HG03045 (cell line): Measurements from ENCODE around the gene APH1A.
A peak's percentile ranks its signal among the peaks of the same experiment; 100 is the strongest.
"Not testable (repeated sequence)": the region's sequence is repeated elsewhere in the genome, so short reads cannot be mapped to it uniquely, and the experiment has no call there.

ENCODE experiments used
- ATAC-seq: cut with Tn5 transposase; IDR thresholded peaks from one replicate; pipeline ENCODE4 v1.9.1; 2021; ENCODE audit warnings: mild to moderate bottlenecking, moderate library complexity; ENCODE audit not compliant: unreplicated experiment

Gene APH1A

DNA sequence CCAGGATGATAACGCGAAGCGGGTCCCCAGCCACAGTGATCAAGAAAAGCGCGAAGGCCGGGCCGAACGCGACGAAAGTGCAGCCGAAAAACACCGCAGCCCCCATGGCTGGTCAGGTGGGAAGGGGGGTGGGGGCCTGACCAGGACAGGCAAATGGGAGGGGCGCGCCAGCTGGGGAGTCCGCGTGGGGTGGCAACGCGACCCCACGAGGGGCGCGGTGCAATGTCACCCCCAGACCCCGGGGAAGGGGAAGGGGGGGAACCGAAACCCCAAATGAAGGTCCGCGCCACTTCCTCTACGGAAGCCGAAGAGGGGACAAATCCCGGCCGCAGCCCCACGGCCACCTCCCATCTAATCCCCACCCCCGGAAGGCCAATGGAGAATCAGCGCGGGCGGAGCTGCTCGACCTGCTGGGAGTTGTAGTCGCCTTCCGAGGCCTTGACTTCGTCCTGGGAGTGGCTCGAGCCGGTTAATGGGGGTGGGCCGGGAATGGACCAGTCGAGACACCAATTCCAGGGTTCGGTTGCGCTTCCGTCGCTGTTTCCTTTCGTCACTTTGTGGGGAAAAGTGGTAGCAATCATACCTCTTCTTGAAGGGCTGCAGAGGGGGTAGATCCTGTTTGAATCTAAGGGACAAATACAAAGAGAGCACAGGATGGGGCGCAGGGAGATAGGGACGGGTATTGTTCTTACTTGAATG, at the start of gene APH1A:
Gene APH1A (minus strand): TSS at position 312 of the 699 bp plus-strand sequence. CDS start 206 bp downstream, at position 106.
- peak; percentile 90 for ATAC-seq

DNA sequence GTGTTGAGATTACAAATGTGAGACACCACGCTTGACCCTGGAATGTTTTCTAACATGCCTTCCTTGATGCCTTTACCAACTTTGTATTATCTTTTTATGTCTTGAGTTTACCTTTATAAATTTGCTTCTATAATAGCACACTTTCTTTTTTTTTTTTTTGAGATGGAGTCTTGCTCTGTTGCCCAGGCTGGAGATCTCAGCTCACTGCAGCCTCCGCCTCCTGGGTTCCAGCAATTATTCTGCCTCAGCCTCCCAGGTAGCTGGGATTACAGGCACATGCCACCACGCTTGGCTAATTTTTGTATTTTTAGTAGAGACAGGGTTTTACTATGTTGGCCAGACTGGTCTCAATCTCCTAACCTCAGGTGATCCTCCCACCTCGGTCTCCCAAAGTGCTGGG, 45.9 kb upstream of the APH1A start:
- not testable (repeated sequence) for ATAC-seq

DNA sequence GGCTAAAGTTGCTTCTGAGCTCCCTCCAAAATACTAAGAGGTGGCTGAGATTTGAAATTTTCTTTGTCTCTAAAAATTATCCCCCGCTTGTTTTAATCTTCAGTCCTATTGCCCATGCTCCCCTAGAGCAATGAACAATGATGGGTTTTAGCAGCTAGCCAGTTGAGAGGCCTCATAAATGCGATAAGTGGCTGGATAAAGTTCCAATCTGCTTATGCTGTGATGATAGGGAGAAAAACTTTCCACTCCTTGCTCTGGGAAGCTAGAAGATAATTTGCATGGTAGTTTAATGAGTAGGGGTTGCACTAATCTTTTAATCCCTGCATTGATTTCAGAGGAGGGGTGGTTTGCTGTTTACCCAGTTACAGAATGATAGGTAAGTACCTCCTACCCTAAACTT, 42.9 kb upstream of the APH1A start:
- no peak for ATAC-seq

DNA sequence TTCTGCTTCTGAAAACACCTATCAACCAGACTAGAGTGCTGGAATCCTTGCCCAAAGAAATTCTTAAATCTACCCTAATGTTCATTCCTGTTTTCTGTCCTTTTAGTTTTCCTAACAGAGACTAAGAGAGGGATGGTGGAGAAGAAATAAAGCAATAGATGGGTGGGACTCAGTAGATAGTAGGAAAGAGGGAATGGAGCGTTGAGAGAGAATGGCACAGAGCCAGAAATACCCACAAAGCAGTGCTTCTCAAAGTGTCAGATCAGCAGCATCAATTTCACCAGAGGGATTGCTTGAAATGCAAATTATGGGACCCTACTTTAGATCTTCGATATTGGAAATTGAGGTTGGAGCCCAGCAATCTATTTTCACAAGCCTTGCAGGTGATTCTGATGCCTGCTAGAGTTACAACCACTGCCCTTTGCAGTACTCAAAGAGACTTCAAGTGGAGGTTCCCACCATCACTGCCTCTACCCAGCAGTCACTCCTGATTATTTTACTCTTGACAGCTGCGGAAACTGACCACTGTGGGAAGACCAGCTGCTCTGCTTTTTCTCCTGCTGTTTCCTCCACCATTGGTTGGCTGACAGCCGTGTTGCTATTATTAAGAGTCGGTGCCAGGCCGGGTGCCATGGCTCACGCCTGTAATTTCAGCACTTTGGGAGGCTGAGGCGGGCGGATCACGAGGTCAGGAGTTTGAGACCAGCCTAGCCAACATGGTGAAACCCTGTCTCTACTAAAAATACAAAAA, 41.1 kb upstream of the APH1A start:
- no peak for ATAC-seq

DNA sequence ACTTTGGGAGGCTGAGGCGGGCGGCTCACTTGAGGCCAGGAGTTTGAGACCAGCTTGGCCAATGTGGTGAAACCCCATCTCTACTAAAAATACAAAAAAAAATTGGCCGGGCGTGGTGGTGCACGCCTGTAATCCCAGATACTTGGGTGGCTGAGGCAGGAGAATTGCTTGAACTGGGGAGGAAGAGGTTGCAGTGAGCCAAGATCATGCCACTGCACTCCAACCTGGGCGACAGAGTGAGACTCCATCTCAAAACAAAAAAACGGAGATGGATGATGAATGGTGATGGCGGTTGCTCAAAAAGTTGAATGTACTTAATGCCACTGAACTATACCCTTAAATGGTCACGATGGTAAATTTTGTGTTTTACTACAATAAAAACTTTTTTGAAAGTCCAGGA, 39.8 kb upstream of the APH1A start:
- not testable (repeated sequence) for ATAC-seq

DNA sequence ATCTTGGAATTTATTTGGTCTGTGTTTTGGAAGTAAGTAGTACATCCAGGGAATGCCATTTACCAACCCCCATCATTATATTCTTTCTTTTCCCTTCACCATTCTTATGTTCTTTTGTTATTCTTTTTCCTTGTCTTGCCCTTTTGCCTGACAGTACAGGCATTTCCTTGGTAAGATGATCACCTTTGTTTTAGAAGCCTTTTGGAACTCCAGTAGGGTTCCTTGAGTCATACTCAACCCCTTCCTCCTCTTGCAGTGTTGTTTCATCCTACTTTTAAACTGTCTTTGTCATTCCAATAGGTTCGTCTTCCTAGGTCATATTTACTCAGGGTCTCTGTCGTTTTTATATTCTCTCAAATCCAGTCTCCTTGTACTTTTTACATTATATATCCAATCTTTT, 34.1 kb upstream of the APH1A start:
- ATAC-seq, result no peak

DNA sequence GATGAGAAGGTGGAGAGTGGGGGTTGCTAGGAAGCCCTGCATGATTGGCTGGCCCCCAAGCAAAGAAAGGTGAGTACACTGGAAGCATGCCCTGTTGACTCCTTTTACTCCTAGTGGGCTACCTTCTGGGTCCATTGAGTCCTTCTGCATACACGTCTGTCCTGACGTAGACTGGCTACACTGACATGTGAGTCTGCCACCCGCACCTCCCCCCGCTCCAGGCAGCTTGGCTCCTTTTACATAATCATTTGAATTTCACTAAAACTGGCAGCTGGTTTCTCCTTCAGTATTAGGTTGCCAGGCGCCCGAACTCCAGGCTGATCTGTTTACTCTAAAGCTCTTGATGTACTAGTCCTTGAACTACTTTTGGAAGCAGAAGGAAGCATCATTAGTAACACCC, 33.5 kb upstream of the APH1A start:
- ATAC-seq, result no peak

DNA sequence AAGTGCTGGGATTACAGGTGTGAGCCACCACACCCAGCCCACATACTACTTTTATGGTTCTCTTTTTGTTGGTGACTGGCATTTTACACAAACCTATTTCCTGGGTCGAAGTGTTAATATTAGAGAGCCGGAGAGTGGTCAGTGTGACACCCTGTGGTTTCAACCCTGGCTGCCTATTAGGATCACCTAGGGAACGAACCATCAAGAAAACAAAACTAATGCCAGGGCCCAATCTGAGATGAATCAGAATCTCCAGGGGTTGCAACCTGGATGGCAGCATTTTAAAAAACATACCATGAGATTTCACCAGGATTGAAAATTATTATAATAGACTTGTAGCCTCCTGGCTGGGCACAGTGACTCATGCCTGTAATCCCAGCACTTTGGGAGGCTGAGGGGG, 30.9 kb upstream of the APH1A start:
- ATAC-seq, result no peak

DNA sequence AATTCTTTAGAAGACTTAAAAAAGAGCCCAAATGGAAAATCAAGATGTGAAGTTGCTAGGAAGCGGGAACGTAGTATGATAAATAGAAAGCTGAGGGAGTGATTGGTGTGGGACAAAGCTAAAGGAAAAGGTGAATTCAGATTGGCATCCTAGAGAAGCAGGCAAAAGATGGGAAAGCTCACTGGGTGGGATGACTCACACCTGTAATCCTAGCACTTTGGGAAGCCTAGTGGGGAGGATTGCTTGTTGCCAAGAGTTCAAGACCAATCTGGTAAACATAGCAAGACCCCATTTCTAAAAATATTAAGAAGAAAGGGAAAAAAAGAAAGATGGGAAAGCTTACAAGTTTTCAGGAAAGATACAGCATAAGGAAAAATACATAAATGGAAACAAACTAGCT, 26.7 kb upstream of the APH1A start:
- ATAC-seq, result no peak

DNA sequence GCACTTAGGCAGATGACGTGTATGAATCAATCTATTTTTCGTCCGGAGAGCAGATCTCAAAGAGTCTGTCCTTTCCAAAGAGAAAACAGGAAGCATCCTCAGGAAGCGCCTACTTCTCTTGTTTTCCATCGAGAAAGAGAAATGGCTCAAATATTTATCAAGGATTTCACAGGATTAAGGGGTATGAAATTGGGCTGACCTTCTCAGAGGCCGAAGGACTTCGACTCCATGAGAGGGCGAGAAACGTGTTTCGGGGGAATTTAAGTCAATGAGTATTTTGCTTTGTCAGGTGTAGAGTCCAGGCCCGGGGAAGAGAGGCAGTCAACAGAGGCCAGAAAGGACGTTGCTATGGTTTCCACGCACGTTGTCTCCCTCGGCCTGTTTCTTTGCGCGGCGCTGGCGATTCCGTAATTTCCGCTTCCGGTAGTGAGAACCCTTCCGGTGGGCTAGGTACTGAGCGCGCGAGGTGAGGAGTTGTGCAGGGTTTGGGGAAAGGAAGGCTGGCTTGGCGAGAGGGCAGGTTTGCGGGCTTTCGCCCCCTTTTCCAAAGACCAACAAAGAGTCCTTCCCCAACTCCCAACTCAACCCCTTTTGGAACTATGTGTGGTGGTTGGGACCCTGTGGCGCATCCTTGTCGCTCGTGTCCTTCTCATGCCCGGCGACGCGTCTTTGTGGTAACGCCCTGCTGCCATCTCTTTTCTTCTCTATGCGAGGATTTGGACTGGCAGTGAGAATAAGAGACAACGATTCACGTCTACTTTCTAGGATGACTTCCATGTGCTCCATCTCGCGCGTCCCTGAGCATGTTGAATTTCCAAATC, 24.8 kb upstream of the APH1A start, which contains the start of gene MRPS21:
Gene MRPS21 (plus strand): TSS at position 429 of the 821 bp plus-strand sequence. CDS start 506 bp downstream, outside the sequence.
- peak; percentile 88 for ATAC-seq

DNA sequence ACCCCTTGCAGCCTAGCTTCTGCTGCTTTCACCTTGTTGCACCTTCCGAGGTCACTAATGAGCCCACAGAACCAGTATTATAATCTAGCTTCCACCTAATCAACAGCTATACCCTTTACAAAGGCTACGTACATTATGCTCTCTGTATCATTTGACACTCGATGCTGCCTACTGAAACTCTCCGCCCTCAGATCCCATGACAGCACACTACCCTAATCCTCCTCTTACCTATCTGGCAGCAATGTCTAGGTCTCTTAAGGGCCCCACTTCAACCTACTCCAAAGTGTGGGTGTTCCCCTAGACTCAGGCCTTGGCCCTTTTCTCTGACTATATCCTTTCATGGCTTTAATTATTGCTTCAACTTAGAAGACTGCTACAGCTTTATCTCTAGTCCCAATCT, 20.0 kb upstream of the APH1A start:
- ATAC-seq, result no peak

DNA sequence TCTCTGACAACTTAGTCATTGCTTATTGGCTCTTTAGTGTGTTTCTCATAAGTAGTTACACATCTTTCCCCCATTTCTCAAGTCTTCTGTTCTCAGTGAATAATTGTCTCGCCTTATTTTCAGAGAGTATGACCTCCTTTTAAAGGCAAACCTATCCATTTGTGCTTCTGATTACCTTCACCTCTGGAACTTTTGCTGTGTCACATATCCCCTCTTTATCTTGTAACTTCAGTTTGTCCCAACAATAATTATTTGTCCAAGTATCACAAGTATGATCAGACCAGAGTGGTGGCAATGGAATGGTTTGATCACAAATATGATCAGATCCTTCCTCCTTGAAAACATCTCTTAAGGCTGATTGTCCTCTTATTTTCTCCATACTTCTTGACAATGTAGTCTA, 19.6 kb upstream of the APH1A start:
- ATAC-seq, result no peak

DNA sequence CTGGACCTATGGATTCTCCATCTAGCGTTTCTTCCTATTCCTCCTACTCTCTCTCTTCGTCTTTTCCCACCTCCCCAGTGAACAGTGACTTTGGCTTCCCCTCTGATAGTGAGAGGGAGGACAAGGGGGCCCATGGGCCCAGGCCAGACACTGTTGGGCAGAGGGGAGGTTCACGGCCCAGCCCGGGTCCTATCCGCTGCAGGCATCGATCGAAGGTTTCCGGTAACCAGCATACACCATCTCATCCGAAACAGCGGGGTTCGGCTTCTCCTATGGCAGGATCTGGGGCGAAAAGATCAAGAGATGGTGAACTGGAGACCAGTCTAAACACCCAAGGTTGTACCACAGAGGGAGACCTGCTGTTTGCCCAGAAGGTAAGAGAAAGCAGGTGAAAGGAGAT, 14.4 kb upstream of the APH1A start:
- no peak for ATAC-seq

DNA sequence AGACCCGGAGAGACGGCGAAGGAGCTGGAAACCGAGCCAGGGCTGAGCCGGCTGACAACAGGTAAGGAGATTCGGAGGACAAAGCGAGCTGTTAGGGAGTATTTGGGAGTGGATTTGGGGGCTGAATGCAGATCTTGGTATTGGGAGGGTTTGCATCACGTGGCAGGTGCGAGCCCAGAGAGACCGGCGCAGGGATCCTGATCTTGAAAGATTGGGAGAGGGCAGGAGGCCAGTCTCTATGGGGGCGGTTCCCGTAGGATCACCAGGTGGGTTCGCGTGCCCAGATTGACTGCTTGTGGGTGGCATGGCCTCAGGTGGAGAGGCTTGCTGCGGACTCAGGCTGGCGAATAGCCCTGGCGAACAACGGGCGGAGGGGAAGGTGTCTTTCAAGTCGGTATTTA, 13.7 kb upstream of the APH1A start:
- ATAC-seq, result no peak

DNA sequence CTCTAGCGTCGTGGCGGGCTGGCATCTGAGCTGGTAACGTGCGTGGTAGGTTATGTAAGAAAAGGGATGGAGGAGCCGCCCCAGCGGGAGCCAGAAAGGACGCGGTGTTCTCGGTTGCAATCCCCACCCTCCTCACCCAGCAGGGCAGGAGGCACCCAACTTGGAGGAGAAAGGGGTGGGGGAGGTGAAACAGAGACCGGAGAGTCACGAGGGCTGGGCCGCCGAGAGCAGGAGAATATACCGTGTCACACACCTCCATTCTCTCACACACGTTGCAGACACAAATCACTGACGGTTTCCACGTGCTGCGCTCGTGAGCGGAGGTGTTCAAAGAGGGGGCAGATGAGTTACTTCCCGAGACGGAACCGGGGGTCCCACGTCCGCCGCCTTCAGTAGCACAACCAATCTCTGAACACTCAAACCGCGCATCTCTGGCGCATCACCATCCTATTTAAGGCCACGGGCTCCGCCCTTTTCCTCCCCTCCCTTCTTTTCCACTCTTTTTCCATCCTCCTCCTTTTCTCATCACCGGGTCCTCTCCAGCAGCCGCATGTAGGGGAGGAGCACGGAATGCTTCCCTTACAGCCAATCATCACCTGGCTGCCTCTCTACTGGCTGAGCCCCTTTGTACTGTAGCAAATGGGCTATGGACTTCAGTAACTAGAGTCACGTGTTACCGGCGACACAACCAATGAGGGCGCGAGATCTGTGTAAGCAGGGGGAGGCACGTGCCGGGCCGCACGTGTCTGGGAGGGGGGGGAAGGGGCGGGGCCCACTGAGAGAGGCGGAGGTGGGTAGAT, 13.1 kb upstream of the APH1A start, which contains the start of gene CIART:
Gene CIART (plus strand): TSS at position 797 of the 800 bp plus-strand sequence. CDS start 714 bp downstream, outside the sequence.
- ATAC-seq, result peak; percentile 78

DNA sequence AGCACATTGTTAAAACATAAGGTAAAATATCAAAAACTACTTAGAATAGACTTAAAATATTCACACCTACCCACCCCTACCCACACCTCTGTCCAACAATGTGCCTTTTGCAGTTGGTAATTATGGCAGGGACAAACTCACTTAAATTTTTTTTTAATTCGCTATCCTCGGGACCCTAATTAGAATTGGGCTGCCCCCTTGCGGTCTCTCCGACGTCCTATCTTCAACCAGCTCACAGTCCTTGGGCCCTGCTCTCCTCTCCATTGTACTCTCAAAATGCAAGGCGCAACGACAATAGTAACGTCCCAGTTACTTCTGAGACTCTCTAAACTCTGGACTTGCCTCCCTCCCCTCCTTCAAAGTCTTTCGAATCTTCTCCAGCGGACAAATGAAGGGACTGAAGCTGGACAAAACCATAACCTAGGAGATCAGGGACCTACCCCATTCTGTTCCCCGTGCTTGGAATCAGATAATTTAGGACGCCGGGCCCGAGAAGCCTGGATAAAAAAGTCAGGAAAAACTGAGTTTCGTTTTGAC, 12.5 kb upstream of the APH1A start:
- no peak for ATAC-seq

DNA sequence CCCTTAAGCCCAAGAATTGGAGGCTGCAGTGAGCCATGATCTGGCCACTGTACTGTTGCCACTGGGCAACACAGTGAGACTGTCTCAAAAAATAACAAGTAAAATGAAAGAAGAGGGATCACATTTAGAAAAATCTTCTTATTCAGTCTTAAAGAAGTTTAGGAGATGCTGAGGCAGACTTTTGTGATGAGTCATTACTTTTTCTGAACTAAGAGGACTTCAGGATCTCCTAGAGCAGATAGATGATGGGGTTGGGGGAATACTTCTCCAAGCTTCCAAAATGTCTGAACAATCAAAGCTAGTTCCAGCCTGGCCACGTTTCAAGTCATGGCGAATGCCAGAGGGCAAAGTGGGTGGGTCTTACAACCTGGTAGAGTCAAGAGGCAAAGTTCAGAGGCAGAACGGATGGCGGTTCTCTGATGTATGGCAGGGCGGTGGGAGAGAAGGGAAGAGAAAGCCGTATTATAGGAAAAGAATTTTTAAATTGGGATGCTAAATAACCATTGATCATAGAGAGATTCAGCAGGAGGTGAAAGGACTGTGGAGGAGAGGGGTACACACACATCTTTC, 11.4 kb upstream of the APH1A start:
- no peak for ATAC-seq

DNA sequence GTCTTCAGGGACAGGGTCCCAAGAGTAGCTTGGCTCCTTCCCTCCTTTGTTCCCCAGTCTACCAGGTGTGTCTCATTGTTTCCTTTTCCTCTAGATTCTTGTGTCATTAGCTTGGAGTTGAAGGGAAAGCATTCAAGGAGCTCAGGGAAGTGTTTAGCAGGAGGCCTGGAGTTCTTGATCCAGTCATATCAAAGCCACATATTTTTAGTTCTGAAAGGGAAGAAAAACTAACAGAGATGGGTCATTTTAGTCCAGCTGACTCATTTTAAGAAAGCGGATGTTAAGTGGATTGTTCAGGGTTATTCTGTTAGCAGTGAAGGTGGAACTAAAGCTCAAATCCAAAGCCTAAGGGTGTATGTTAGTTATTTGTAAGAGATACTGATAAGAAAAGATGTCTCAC, 4.5 kb upstream of the APH1A start:
- ATAC-seq, result no peak

DNA sequence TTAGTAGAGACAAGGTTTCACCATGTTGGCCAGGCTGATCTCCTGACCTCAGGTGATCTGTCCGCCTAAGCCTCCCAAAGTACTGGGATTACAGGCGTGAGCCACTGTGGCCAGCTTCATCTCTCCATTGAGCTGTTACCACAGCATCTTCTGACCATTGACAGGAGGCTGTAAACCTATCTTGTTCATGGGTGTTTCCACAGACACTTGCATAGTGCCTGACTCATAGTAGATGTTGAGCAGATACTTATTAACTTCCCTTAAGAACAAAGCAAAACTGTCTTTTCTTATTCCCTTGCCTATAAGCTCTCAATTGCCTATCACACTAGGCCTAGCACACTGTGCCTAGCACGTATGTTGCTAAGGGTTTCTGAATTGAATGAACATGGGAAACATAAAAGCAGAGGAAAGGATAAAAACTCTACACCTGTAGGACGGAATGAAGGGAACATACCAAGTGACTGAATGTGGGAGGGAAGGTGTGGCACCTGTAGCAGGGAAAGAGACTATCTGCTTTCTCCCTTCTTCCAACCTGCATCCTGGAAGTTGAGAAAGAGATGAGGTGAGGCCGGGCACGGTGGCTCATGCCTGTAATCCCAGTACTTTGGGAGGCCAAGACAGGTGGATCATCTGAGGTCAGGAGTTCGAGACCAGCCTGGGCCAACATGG, 2.6 kb upstream of the APH1A start:
- no peak for ATAC-seq
